HepG2 (cell line): ENCODE measurements around the gene WTAP. TPM values are rescaled to one million over a fixed set of nuclear protein-coding genes. Genes with fewer than 3 reads are reported as not detected.
A peak's percentile ranks its signal among the peaks of the same experiment; 100 is the strongest.

Experiments used
- ATAC-seq: fragments of 200-7000 bp; cut with Tn5 transposase; 3 replicates; pipeline ENCODE4 v1.9.1; 2020; ENCODE audit warnings: mild to moderate bottlenecking, moderate library complexity
- BruUV-seq: library from RNA; stranded (reverse); fragments of 400-500 nt; replicated peaks from 2 replicates; lab custom pipeline; 2021; lab: Mats Ljungman, UMichigan
- CTCF ChIA-PET: fragments of 300-600 bp; formaldehyde crosslinking; extraction: SDS; loops from one replicate; lab custom pipeline; 2021; ENCODE audit warnings: low total read pairs, inconsistent platforms, low intra/inter-chr PET ratio; lab: Yijun Ruan, JAX
- POLR2A ChIA-PET: fragments of 350-600 bp; sonication (Branson Sonifier 250); formaldehyde crosslinking; loops from one replicate; lab custom pipeline; 2020; ENCODE audit warnings: antibody characterized with exemption, inconsistent platforms; lab: Yijun Ruan, JAX
- DNase-seq: peaks from one replicate; pipeline ENCODE4 v3.0.0-alpha.2; 2015; ENCODE audit warnings: low spot score
- FAIRE-seq: peaks from 3 replicates; lab custom pipeline; 2011; peaks lifted over from hg19 to GRCh38; lab: Jason Lieb, UNC
- H2AFZ ChIP-seq: one replicate; pipeline ENCODE4 v1.6.1; 2011; ENCODE audit warnings: low read length, inconsistent platforms
- H3K27ac ChIP-seq: fragments of 300-600 bp; 3 replicates; pipeline ENCODE4 v1.8.0; 2011; ENCODE audit warnings: mixed run types, mild to moderate bottlenecking, mixed read lengths, low read length, inconsistent platforms; ENCODE audit not compliant: insufficient read depth; ENCODE audit errors: extremely low read length
- H3K27me3 ChIP-seq, 2 experiments: fragments of 200-600 bp in 1 of 2; 2 replicates in 1 of 2; 3 replicates in 1 of 2; pipeline versions ENCODE4 v1.6.0 to v1.8.0; 2011; ENCODE audit warnings: low read length in 2 of 2, mild to moderate bottlenecking in 2 of 2, moderate library complexity in 2 of 2, inconsistent platforms in 1 of 2; ENCODE audit not compliant: insufficient read depth in 2 of 2, control insufficient read depth in 1 of 2
- H3K36me3 ChIP-seq, 2 experiments: fragments of 200-600 bp in 1 of 2; replicated peaks in 1 of 2; 2 replicates in 1 of 2; 3 replicates in 1 of 2; pipeline versions ENCODE4 v1.5.1 to v1.8.0; 2011; ENCODE audit warnings: low read length in 2 of 2, inconsistent platforms in 1 of 2; ENCODE audit not compliant: insufficient read depth in 2 of 2, control insufficient read depth in 1 of 2
- H3K4me1 ChIP-seq: 2 replicates; pipeline ENCODE4 v1.5.1; 2012; ENCODE audit warnings: low read length, inconsistent platforms; ENCODE audit not compliant: insufficient read depth
- H3K4me2 ChIP-seq: 2 replicates; pipeline ENCODE4 v1.6.0; 2011; ENCODE audit warnings: low read depth, low read length, inconsistent platforms
- H3K4me3 ChIP-seq, 3 experiments: fragments of 200-600 bp in 1 of 3; sonication (generic), shearing (Covaris generic) in 1 of 3; replicated peaks in 1 of 3; 2 replicates each; pipeline ENCODE4 v1.5.1; 2011 to 2016; ENCODE audit warnings: low read length in 3 of 3, inconsistent platforms in 2 of 3, low read depth in 2 of 3, mild to moderate bottlenecking in 2 of 3, control low read depth in 1 of 3, mixed read lengths in 1 of 3; ENCODE audit not compliant: insufficient read depth in 1 of 3
- H3K79me2 ChIP-seq: one replicate; pipeline ENCODE4 v1.6.1; 2011; ENCODE audit warnings: low read length, inconsistent platforms; ENCODE audit not compliant: insufficient read depth
- H3K9ac ChIP-seq: 2 replicates; pipeline ENCODE4 v1.6.0; 2011; ENCODE audit warnings: mild to moderate bottlenecking, low read depth, low read length, inconsistent platforms; ENCODE audit not compliant: insufficient read depth
- H3K9me3 ChIP-seq: 2 replicates; pipeline ENCODE4 v1.5.1; 2012; ENCODE audit warnings: mild to moderate bottlenecking, low read length
- H4K20me1 ChIP-seq: 2 replicates; pipeline ENCODE4 v1.6.0; 2011; ENCODE audit warnings: inconsistent platforms, mild to moderate bottlenecking, low read length, moderate library complexity; ENCODE audit not compliant: insufficient read depth
- ATF7-NPFF ChIP-seq: sonication (generic); formaldehyde crosslinking; IDR thresholded peaks from 2 replicates; pipeline ENCODE4 v1.8.1; 2023; ENCODE audit warnings: mild to moderate bottlenecking, low read depth, missing genetic modification reagents, moderate library complexity
- BORCS8-MEF2B ChIP-seq: sonication (generic); formaldehyde crosslinking; IDR thresholded peaks from 2 replicates; pipeline ENCODE4 v1.8.0; 2022; ENCODE audit warnings: mild to moderate bottlenecking, missing genetic modification reagents
- CHD4 ChIP-seq: fragments of 200-600 bp; sonication (generic); IDR thresholded peaks from 2 replicates; pipeline ENCODE4 v1.7.0; 2017; ENCODE audit warnings: mild to moderate bottlenecking, low read length, borderline replicate concordance
- KLF9 ChIP-seq: IDR thresholded peaks from 2 replicates; pipeline ENCODE4 v1.6.1; 2016; ENCODE audit warnings: low read depth
- MZF1 ChIP-seq: sonication (generic); formaldehyde crosslinking; IDR thresholded peaks from 2 replicates; pipeline ENCODE4 v1.8.1; 2023; ENCODE audit warnings: mild to moderate bottlenecking, missing genetic modification reagents, borderline replicate concordance
- NCOA1 ChIP-seq: sonication (generic); formaldehyde crosslinking; IDR thresholded peaks from 2 replicates; pipeline ENCODE4 v1.9.0; 2021; ENCODE audit warnings: missing genetic modification reagents
- NFE2L1 ChIP-seq: sonication (generic); formaldehyde crosslinking; IDR thresholded peaks from 2 replicates; pipeline ENCODE4 v1.4.0; 2020; ENCODE audit warnings: missing genetic modification reagents, mild to moderate bottlenecking, borderline replicate concordance
- REL ChIP-seq: sonication (generic); formaldehyde crosslinking; conservative IDR thresholded peaks from 2 replicates; pipeline ENCODE4 v1.8.0; 2022; ENCODE audit warnings: mild to moderate bottlenecking, missing genetic modification reagents, moderate library complexity
- REXO4 ChIP-seq: sonication (generic); formaldehyde crosslinking; IDR thresholded peaks from 2 replicates; pipeline ENCODE4 v1.8.0; 2022; ENCODE audit warnings: missing genetic modification reagents, mild to moderate bottlenecking, borderline replicate concordance
- SATB2 ChIP-seq: sonication (generic); formaldehyde crosslinking; IDR thresholded peaks from 2 replicates; pipeline ENCODE4 v1.5.0; 2020; ENCODE audit warnings: missing genetic modification reagents
- ZNF235 ChIP-seq: sonication (generic); formaldehyde crosslinking; IDR thresholded peaks from 2 replicates; pipeline ENCODE4 v1.8.1; 2023; ENCODE audit warnings: mild to moderate bottlenecking, missing genetic modification reagents, borderline replicate concordance
- ZNF24 ChIP-seq: fragments of 450-650 bp; IDR thresholded peaks from 2 replicates; pipeline ENCODE4 v1.6.1; 2017; ENCODE audit warnings: antibody characterized with exemption, mild to moderate bottlenecking
- ZNF501 ChIP-seq: sonication (generic); formaldehyde crosslinking; IDR thresholded peaks from 2 replicates; pipeline ENCODE4 v1.5.1; 2020; ENCODE audit warnings: mild to moderate bottlenecking, moderate library complexity, missing genetic modification reagents
- WGBS: methylation state at CpG from one replicate; pipeline ENCODE4 v1.1.6; 2017; ENCODE audit warnings: low lambda C conversion rate; 5-methylcytosine and 5-hydroxymethylcytosine counted together
- in situ Hi-C: cut with HindIII; loops from 2 replicates; pipeline ENCODE4 v1.10.0; 2017; ENCODE audit warnings: low pct_unique_long_range_greater_than_20kb; ENCODE audit not compliant: extremely low pct_ligation_motif_present
- intact Hi-C: fragments of 100-400 bp; cut with micrococcal nuclease; formaldehyde crosslinking; loops from one replicate; pipeline ENCODE4 v1.10.0; 2022; ENCODE audit not compliant: unreplicated experiment
- polyA plus RNA-seq, 8 experiments: library from polyadenylated mRNA; depleted of rRNA in 3 of 8; stranded (reverse) in 7 of 8; unstranded in 1 of 8; fragments of >200 nt; fragmentation: Illumina TruSeq in 4 of 8; extraction: Trizol in 4 of 8; gene quantifications; 2 replicates each; pipeline versions ENCODE4 v1.2.1 to v1.2.3, GENCODE V29; 2011 to 2016; ENCODE audit warnings: low read depth in 4 of 8, missing spikeins in 1 of 8, mixed read lengths in 1 of 8; ENCODE audit not compliant: insufficient read depth in 1 of 8
- total RNA-seq, 5 experiments: library from RNA; depleted of rRNA; stranded (reverse); fragments of >200 nt; fragmentation: Illumina TruSeq; extraction: Trizol; gene quantifications; 2 replicates each; pipeline ENCODE4 v1.2.3, GENCODE V29; 2016; ENCODE audit warnings: low read depth in 1 of 5
- TF ChIP-seq, protein P1 (sequence below): IDR thresholded peaks from 2 replicates; pipeline ENCODE4 v1.6.1; 2012; ENCODE audit warnings: inconsistent platforms
- TF ChIP-seq, protein P2 (sequence below), 2 experiments: sonication (generic) in 1 of 2; formaldehyde crosslinking in 1 of 2; IDR thresholded peaks; 2 replicates each; pipeline versions ENCODE4 v1.4.0 to v1.6.1; 2018 to 2020; ENCODE audit warnings: missing genetic modification reagents in 2 of 2, borderline replicate concordance in 1 of 2, low read depth in 1 of 2, mild to moderate bottlenecking in 1 of 2, missing biosample characterization in 1 of 2
- TF ChIP-seq, protein P3 (sequence below): sonication (generic); formaldehyde crosslinking; IDR thresholded peaks from 2 replicates; pipeline ENCODE4 v1.4.0; 2020; ENCODE audit warnings: missing genetic modification reagents, borderline replicate concordance
- TF ChIP-seq, protein P4 (sequence below): sonication (generic); formaldehyde crosslinking; IDR thresholded peaks from 2 replicates; pipeline ENCODE4 v1.5.1; 2020; ENCODE audit warnings: missing genetic modification reagents, mild to moderate bottlenecking, borderline replicate concordance

WTAP gene
- total and polyA plus RNA-seq, 2 of the 13 experiments (the other 11 are each of a cell fraction or from before 2014, with no cell fraction given): 31.6 to 167 TPM

DNA sequence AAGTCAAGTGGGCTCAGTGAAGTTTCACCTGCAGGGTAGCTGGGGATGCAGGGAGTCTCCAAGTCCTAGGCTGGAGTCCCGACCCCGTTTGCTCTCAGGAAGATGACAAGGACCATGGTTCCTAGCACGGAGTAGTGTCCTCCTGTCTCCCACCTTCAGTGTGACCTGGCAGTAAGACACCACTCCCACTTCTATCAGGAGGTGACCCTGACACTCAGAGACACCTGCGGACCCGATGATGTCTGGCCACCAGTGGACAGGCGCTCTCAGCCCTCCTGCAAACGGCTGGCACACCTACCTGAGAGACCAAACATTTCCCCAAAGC lies 35.4 kb upstream of the WTAP start:
- BruUV-seq: TSS peak; percentile 59
- Histone ChIP-seq H3K79me2 (peaks cover 59% of the 10 kb centered on the region), H3K4me3 (peak overlapping the region; percentile 75 to 97 (median 90)), H3K27ac (peak overlapping the region; percentile 94), H3K9ac (peak overlapping the region; percentile 92), H3K9me3 (no peaks in the 10 kb centered on the region), H3K4me1 (peaks cover 58% of the 10 kb centered on the region), H2AFZ (no peak overlapping the region), H3K36me3 (peaks cover 10 to 26% of the 10 kb centered on the region in 2 experiments), H4K20me1 (peaks cover 10% of the 10 kb centered on the region), H3K4me2 (peak overlapping the region; percentile 84), H3K27me3 (no peaks in the 10 kb centered on the region; a peak in 1 of 5 replicates)
- intact Hi-C loops: loop anchor here (1.0 to 2.0 kb wide), 3 partner anchors 28 to 161 kb away; partner anchors contain the start of gene MRPL18
- CTCF ChIA-PET: interaction anchor here (0.6 kb wide), 1 partner anchor 692 kb away, joined by 3 read pairs; no protein-coding TSS in a partner anchor
- POLR2A ChIA-PET: interaction anchor here (1.0 to 5.9 kb wide), 12 partner anchors 10 to 288 kb away, joined by 3 to 144 read pairs (median 6); partner anchors contain the start of genes ACAT2, MRPL18, TCP1 and WTAP
- 2% methylated on average over 7 of the region's 7 CpGs for whole genome bisulfite sequencing
- peak; percentile 3; the same call in 2 of the 3 replicates for ATAC-seq
- in situ Hi-C loops: loop anchor here (5.0 to 10.0 kb wide), 4 partner anchors 35 to 283 kb away; partner anchors contain the start of genes ACAT2, MRPL18 and WTAP
- no peak for FAIRE-seq
- peak; percentile 34 for DNase-seq
- TF ChIP-seq BORCS8-MEF2B (CRISPR knock-in tag) (no peak), REL (CRISPR knock-in tag) (no peak), KLF9 (no peak), ZNF501 (CRISPR knock-in tag) (peak; percentile 69), MZF1 (CRISPR knock-in tag) (no peak), CHD4 (no peak), ZNF24 (no peak), ATF7-NPFF (0 out of 2 replicates have a peak, but pooled peaks have one; percentile 61), REXO4 (CRISPR knock-in tag) (no peak), NCOA1 (CRISPR knock-in tag) (no peak), NFE2L1 (CRISPR knock-in tag) (no peak), SATB2 (CRISPR knock-in tag) (0 out of 2 replicates have a peak, but pooled peaks have one; percentile 8), ZNF235 (CRISPR knock-in tag) (no peak)
- TF ChIP-seq, protein P1, sequence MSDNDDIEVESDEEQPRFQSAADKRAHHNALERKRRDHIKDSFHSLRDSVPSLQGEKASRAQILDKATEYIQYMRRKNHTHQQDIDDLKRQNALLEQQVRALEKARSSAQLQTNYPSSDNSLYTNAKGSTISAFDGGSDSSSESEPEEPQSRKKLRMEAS: no peak
- TF ChIP-seq, protein P2, sequence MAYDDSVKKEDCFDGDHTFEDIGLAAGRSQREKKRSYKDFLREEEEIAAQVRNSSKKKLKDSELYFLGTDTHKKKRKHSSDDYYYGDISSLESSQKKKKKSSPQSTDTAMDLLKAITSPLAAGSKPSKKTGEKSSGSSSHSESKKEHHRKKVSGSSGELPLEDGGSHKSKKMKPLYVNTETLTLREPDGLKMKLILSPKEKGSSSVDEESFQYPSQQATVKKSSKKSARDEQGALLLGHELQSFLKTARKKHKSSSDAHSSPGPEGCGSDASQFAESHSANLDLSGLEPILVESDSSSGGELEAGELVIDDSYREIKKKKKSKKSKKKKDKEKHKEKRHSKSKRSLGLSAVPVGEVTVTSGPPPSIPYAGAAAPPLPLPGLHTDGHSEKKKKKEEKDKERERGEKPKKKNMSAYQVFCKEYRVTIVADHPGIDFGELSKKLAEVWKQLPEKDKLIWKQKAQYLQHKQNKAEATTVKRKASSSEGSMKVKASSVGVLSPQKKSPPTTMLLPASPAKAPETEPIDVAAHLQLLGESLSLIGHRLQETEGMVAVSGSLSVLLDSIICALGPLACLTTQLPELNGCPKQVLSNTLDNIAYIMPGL (CRISPR knock-in tag; IDR thresholded peaks at IDR 0.05; ENCODE audit: borderline replicate concordance in 1 of 2, low read depth in 1 of 2): no peak; a peak in 1 of 4 replicates
- TF ChIP-seq, protein P3, sequence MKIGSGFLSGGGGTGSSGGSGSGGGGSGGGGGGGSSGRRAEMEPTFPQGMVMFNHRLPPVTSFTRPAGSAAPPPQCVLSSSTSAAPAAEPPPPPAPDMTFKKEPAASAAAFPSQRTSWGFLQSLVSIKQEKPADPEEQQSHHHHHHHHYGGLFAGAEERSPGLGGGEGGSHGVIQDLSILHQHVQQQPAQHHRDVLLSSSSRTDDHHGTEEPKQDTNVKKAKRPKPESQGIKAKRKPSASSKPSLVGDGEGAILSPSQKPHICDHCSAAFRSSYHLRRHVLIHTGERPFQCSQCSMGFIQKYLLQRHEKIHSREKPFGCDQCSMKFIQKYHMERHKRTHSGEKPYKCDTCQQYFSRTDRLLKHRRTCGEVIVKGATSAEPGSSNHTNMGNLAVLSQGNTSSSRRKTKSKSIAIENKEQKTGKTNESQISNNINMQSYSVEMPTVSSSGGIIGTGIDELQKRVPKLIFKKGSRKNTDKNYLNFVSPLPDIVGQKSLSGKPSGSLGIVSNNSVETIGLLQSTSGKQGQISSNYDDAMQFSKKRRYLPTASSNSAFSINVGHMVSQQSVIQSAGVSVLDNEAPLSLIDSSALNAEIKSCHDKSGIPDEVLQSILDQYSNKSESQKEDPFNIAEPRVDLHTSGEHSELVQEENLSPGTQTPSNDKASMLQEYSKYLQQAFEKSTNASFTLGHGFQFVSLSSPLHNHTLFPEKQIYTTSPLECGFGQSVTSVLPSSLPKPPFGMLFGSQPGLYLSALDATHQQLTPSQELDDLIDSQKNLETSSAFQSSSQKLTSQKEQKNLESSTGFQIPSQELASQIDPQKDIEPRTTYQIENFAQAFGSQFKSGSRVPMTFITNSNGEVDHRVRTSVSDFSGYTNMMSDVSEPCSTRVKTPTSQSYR (CRISPR knock-in tag): no peak
- TF ChIP-seq, protein P4, sequence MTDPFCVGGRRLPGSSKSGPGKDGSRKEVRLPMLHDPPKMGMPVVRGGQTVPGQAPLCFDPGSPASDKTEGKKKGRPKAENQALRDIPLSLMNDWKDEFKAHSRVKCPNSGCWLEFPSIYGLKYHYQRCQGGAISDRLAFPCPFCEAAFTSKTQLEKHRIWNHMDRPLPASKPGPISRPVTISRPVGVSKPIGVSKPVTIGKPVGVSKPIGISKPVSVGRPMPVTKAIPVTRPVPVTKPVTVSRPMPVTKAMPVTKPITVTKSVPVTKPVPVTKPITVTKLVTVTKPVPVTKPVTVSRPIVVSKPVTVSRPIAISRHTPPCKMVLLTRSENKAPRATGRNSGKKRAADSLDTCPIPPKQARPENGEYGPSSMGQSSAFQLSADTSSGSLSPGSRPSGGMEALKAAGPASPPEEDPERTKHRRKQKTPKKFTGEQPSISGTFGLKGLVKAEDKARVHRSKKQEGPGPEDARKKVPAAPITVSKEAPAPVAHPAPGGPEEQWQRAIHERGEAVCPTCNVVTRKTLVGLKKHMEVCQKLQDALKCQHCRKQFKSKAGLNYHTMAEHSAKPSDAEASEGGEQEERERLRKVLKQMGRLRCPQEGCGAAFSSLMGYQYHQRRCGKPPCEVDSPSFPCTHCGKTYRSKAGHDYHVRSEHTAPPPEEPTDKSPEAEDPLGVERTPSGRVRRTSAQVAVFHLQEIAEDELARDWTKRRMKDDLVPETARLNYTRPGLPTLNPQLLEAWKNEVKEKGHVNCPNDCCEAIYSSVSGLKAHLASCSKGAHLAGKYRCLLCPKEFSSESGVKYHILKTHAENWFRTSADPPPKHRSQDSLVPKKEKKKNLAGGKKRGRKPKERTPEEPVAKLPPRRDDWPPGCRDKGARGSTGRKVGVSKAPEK (CRISPR knock-in tag): peak; percentile 84; the same call in 1 of the 2 replicates
